Activated CD4-positive, CD25-positive, alpha-beta regulatory T cell (primary cell): ENCODE data around the gene PLEKHG2.

Experiments
- DNase-seq, 4 experiments: peaks; one replicate each; lab custom pipeline; 2025; lab: John Stamatoyannopoulos, UW

Gene PLEKHG2

GRCh38 chr19:39405958-39406655 is 6.4 kb upstream of the PLEKHG2 start:
- peak; percentile 71 to 89 (median 80) for DNase-seq

- DNase-seq, result peak; percentile 80 to 88 (median 84)
Observed at GRCh38 chr19:39406656-39407409, 5.6 kb upstream of the PLEKHG2 start, which contains the start of gene ZFP36. ZFP36 (plus strand) TSS chr19:39406847; CDS start chr19:39406905, 58 bp downstream.

DNA sequence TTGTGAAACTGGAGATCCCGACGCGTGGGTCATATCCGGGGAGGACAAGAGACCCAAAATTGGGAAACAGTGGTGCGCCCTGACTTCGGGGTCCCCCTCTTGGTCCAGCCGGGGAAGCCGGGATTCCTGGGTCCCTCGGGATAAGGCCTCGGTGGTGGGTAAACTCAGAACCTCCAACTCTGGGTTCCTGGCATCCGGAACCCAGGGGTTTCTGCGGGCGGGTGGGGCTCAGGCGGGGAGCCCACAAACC is 5.1 kb upstream of the PLEKHG2 start:
- DNase-seq, result no peak

GRCh38 chr19:39407660-39408391 is 4.6 kb upstream of the PLEKHG2 start:
- DNase-seq, result peak in 3 of 4 experiments; percentile 29 to 74 (median 66)

- no peak for DNase-seq
Observed at GRCh38 chr19:39408392-39409207, 3.9 kb upstream of the PLEKHG2 start.

DNA sequence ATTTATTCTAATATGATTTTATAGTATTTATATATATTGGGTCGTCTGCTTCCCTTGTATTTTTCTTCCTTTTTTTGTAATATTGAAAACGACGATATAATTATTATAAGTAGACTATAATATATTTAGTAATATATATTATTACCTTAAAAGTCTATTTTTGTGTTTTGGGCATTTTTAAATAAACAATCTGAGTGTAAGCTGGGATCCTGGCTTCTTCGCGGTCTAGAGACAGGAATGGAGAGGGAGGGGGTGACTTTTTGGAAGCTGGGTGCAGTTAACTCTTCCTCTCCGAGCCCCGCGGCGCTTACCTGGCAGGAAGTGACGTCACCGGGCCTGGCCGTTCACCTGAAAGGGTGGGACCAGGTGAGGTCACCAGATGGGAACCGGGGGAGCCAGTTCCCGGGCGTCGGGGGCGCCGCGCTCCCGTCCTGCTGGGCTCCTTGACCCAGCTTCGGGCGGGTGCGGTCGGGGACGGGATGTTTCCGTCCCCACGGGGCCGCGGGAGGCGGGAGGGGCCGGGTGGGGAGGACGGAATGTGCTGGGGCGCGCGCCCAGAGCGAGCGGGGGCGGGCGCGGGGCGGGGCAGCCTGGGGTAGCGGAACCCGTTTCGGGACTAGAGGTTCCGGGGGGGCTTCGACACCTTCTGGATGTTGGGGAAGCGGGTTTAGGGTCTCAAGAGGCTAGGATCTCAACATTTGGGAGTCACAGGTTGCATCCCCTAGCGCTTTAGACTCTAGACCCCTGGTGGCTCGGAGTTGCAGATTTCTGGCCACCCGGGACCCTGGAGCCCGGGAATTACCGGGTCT is 3.1 kb upstream of the PLEKHG2 start:
- peak; percentile 53 to 75 (median 71) for DNase-seq

DNA sequence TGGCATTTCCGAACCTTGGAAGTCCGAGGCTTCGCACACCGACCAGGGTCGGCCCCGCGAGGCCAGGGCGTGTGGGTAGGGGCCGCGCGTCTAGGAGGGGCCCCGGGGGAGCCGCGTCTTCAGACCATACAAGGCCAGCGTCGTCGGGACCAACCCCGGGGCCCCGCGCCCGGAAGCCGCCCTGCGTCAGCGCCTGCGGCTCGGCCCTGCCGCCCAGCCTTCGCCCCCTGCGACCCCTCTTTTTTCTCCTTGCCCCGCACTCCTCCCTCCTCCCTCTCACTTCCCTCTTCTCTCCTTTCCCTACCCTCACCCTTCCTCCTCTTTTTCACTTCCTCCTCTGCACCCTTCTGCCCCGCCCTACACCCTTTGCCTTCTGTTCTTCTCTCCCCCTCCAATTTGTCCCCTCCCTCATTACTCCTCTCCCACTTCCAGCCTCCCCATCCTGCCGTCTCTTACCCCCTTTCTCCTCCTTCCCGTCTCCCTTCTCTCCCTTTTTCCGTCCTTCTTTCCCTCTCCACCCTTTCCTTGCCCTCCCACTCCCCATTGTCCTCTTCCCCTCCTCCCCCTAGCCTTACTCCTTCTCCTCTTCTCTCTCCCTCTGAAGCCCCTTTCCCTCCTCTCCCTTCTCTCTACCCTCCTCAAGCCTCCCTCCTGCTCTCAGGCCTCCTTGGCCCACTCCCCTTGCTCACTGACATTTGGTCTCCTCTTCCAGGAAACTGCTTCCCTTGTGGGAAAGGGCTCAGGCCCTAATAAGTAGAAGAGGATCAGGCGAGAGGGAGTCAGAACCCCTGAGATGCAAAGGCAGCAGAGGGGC is 2.2 kb upstream of the PLEKHG2 start:
- DNase-seq, result peak in 3 of 4 experiments; percentile 23 to 53 (median 49)

- no peak for DNase-seq
Observed at GRCh38 chr19:39410831-39411080, 1.7 kb upstream of the PLEKHG2 start.

DNA sequence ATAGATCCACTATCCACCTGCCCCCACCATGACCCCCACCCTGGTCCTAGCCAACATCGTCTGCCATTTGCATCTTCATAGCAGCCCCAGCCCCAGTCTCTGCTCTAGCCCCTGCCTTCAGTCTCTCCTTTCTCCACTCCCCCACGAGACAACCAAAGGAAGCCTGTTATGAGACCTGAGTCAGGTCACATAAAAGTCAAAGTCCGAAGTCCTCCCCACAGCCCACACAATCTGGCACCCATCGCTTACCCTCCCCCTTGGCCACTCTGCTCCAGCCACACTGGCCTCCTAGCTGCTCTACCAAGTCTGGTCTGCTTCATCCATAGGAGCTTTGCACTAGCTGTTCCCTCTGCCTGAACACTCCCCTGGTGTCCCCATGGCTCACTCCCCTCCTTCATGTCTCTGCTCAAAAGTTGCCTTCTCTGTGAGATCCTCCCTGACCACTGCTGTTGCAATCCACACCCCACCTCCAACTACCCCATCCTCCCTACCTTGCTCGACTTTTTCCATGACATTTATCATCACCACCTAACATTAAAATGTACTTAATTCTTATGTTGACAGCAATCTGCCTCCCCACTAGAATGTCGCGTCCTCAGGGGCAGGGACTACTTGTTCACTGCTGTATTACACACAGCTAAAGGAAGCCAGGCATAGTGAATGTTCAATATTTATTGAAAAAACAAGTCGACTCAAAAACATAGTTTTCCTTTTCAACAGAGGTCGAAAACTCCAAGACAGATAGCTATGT is 1.2 kb upstream of the PLEKHG2 start:
- DNase-seq, result no peak

GRCh38 chr19:39411832-39412099 is 703 bp upstream of the PLEKHG2 start:
- peak; percentile 77 to 87 (median 82) for DNase-seq

- DNase-seq, result no peak
Observed at GRCh38 chr19:39412867-39413271, 400 bp downstream of the PLEKHG2 start.

DNA sequence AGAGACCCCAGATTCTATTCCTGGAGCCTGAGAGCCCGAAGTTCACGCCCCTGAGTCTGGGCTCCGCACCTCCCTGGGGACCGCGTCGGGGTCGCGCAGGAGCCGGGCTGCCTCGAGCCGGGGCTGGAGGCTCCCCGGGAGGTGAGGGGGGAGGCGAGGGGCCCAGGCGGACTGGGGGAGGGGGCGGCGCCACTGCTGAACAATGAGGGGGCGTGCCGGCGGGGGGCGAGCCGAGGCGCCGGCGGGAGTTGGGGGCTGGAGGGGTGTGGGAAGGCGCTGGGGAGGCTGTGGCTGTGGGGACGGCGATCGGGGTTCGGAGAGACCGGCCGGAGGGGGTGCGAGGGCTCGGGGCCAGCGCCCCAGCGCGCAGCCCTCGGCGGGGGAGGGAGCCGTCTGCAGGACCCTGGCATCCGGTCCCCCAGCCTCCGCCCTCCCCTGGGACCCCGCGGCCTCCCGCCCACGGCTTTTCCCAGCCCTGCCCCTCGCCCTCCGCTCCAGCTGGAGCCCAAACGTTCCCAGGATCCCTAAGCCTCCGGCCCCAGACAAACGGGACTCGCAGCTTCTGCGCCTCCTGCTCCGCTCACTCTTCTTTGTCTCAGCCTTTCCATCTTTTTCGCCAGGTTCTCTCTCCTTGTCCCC is 922 bp downstream of the PLEKHG2 start:
- DNase-seq, result peak in 1 of 4 experiments; percentile 20

- DNase-seq, result no peak
Observed at GRCh38 chr19:39413911-39414608, 1.6 kb downstream of the PLEKHG2 start.

DNA sequence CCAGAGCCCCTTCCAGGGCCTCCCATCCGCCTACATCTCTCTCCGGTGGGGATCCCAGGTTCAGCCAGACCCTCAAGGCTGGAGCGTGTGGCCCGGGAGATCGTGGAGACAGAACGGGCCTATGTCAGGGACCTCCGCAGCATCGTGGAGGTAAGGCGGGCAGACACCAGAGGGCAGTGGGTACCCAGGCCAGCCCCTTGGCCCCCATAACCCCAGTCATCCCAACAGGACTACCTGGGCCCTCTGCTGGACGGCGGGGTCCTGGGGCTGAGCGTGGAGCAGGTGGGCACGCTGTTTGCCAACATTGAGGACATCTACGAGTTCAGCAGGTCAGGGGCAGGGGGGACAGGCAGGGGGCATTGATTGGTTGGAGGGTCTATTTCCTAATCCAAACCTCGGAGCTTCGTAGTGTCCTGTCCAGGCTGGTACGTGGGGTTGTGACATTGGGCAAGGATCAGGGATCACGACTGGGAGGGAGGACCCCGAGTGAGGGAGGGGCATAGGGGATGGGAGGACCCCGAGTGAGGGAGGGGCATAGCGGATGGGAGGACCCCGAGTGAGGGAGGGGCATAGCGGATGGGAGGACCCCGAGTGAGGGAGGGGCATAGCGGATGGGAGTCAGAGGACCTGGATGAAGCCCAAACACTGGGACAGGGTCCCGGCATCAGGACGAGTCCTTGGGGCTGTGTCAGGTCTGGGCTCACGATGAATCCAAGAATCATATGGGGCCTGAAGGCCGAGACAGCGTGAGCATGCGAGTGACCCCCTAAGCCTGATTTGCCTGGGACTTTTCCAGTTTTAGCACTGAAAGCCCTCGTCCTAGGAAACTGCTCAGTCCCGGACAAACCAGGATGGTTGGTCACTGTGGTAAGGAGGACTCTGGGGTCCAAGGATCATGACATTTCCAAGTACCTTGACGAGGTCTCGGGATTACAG is 2.9 kb downstream of the PLEKHG2 start:
- no peak for DNase-seq

DNA sequence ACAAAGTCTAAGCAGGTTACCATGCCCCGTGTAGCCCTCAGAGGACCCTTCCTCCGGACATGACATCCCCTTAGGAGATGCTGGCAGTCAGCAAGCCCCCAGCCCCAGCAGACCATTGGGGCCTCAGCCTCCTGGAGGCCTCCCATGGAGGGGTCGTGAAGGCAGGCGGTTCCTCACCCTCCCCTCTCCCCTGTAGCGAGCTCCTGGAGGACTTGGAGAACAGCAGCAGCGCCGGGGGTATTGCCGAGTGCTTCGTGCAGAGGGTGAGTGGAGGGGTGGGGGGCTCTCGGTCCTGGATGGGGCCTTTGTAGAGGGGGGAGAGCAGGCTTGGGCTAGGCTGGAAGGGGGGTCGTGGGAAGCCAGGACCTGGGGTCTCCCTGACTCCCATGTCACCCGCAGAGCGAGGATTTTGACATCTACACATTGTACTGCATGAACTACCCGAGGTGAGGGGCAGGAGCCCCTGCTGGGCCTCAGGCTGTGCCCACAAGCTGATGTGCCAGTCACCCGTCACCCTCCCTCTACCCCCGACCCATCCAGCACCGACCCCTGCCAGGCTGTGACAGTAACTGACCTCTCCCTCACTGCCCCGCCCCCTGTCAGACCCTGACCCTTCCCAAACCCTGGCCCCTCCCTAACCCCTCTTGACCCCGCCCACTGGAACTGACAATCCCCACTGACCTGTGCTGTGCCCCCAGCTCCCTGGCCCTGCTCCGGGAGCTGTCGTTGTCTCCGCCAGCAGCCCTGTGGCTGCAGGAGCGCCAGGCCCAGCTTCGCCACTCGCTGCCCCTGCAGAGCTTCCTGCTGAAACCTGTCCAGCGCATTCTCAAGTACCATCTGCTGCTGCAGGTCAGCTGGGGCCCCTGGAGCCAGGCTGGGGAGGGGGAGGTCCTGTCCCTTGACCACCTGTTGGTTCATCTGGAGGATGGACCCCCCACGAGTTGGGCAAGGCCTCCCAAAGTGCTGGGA is 4.0 kb downstream of the PLEKHG2 start:
- DNase-seq, result no peak

GRCh38 chr19:39417463-39418181 is 5.2 kb downstream of the PLEKHG2 start:
- DNase-seq, result no peak
